Activated CD8-positive, alpha-beta memory T cell treated with anti-CD3 and anti-CD28 coated beads, Interleukin-2, amount 50 U/mL, for 48 hours (primary cell): ENCODE measurements around the gene PYGB.

ENCODE experiments used
- DNase-seq: peaks from one replicate; pipeline ENCODE4 v3.0.0-alpha.2; 2020

The PYGB gene

GRCh38 chr20:25247956-25248785, at the start of gene PYGB:
TSS of gene PYGB (plus strand) at chr20:25248085. CDS start at chr20:25248179, 94 bp downstream.
- DNase-seq = peak; percentile 87

- DNase-seq = no peak
Measured at GRCh38 chr20:25198663-25199383, 49.1 kb upstream of the PYGB start.

DNA sequence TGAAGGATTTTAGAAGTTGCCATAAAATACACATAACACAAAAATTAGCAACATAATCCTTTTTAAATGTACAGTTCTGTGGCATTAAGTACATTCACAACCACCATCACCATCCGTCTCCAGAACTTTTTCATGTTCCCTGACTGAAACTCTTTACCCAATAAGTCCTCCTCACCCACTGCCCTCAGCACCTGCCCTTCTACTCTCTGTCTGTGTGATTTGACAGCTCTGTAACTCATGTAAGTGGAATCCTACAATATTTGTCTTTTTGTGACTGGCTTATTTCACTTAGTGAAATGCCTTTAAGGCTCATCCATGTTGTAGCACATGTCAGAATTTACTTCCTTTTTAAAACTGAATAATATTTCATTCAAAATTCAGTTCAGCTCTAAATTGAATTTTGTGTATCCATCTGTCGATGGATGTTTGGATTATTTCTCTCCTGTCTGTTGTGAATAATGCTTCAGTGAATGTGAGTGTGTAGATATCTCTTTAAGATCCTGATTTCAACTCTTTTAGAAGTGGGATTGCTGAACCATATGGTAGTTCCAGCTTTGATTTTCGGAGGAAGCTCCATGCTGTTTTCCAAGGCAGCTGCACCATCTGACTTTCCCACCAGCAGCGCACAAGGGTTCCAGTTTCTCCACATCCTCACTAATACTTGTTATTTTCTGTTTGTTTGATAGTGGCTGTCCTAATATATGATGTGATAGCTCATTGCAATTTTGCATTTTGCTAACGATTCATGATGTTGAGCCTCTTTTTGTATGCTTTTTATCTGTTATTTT, 48.2 kb upstream of the PYGB start:
- DNase-seq = no peak

DNA sequence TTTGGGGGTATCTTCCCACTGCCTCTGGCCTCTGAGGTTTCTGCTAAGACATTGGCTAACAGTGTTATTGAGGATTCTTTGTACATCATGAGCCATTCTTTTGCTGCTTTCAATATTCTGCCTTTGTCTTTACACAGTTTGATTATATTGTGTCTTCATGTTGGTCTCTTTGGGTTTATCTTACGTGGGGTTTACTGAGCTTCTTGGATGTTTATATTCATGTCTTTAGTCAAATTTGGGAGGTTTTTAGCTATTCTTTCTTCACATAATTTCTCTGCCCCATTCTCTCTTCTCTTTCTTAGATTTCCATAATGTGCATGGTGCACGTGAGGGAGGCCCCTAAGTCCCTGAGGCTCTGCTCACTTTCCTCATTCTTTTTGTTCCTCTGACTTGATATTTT, 44.8 kb upstream of the PYGB start:
- DNase-seq = no peak

DNA sequence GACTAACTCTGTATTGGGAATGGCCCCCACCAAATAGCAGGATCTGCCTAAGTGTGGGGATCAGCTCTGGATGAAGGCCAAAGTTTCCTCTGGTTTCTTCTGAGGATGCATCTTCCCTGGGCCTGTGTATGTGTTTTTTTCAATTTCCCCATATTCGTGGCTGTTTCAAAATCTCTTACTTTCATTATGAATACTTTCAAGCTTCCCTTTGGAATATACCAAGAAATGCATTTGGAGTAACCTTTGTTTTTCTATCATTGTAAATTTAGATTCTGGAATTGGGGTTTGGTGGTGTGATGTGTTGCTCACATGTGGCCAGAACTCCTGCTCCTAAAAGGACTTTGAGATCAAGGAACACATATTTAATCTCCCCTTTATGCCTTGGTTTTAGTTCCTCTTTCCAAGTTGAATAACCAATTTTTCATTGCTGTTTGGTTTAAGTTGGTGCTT, 44.0 kb upstream of the PYGB start:
- DNase-seq = no peak

DNA sequence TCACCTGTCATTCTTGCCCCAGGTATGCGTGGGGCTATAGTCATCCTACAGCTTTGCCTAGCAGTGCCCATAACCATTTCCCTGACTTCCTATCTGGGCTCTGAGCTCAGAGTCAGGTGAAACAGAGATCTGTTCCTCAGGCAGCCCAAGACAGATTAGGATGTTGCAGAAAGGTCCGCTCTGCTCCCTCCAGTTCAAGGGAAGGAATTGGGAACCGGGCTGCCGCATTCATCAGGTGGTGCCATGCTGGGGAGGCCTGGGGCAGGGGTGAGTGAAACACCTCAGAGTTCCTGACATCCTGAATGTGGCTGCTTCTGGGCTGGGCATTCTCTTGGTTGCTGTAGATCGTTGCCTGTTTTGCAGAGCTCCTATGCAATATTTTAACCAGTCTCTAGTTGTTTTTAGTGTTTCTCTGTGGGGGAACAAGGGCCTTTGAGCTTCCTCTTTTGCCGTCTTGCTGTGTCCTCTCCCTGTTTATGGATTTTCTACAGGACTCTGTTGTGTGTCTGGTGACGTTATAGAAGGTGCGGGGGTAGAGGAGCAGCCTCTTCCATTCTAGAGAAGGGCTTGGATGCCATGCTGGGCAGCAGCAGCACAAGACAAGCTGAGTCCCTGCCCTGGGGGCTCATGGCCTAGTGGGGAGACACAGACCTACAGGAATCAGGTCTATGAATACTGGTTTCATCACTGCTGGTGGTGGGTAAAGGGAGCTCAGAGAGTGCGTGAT, 43.2 kb upstream of the PYGB start:
- DNase-seq = no peak

- no peak for DNase-seq
Measured at GRCh38 chr20:25205277-25206062, 42.4 kb upstream of the PYGB start.

DNA sequence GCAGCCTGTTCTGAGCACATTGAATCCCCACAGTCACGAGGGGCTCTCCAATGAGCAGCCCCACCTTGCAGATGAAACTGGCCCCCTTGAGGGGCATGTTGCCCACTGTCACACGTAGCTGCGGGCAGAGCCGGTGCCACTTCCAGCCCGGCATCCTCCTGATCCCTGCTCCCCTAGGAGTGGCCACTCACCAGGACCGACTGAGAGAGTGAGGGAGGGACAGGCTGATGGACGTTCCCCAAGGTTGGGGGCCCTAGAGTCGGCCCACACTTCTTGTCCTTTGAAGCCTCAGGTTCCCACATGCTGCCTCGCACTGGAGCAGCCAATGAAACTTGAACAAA, 41.9 kb upstream of the PYGB start:
- DNase-seq = no peak

GRCh38 chr20:25206548-25206947, 41.3 kb upstream of the PYGB start:
- DNase-seq = no peak

- no peak for DNase-seq
Measured at GRCh38 chr20:25207149-25207959, 40.5 kb upstream of the PYGB start.

GRCh38 chr20:25207960-25208534, 39.8 kb upstream of the PYGB start:
- DNase-seq = no peak

DNA sequence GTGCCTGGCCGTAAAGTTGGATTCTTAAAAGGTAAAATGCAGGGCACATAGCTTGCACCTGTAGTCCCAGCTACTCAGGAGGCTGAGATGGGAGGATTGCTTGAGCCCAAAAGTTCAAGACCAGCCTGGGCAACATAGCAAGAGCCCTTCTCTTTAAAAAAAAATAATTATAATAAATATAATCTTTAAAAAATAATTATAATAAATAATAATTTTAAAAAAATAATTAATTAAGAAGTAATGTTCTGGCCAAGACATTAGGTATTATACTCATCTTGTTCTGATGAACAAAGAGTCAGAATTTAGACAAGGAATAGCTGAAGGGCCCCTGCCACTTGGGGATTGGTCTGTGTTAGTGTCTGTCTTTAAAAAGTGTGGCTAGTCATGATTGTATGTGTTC, 38.5 kb upstream of the PYGB start:
- DNase-seq = no peak

- DNase-seq = no peak
Measured at GRCh38 chr20:25209911-25210310, 38.0 kb upstream of the PYGB start.

GRCh38 chr20:25211273-25211672, 36.6 kb upstream of the PYGB start:
- no peak for DNase-seq

DNA sequence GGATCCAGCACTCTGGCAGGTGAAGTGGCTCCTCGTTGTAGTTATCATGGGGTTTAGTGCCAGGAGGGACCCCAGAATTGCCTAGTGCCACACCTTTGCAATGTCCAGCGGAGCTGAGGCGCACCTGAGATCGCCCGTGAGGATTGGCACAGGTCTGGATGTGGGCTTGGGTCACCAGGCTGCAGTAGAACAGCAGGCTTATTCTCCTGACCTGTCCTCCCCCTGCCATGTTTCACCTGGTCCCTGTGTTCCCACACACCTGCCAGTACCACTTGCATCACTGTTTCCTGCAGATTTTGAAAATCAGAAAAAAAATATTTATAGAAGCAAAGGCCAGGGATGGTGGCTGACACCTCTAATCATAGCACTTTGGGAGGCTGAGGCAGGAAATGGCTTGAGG, 35.6 kb upstream of the PYGB start:
- DNase-seq = no peak

- DNase-seq = no peak
Measured at GRCh38 chr20:25213566-25214425, 34.1 kb upstream of the PYGB start.

DNA sequence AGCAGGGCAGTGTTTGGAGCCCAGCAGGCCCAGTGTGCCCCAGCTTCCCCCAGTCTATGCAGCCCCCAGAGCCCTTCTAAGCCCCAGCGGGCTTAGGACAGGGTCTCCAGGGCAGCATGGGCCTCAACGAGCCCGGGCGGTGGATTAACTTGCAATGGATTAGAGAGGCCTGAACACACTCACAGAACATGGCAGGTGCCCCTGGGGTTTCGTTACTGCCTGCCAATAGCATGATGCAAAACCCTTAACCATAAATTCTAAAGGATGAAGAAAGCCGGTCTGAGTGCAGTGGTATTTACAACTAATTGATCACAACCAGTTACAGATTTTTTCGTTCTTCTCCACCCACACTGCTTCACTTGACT, 33.5 kb upstream of the PYGB start:
- no peak for DNase-seq

DNA sequence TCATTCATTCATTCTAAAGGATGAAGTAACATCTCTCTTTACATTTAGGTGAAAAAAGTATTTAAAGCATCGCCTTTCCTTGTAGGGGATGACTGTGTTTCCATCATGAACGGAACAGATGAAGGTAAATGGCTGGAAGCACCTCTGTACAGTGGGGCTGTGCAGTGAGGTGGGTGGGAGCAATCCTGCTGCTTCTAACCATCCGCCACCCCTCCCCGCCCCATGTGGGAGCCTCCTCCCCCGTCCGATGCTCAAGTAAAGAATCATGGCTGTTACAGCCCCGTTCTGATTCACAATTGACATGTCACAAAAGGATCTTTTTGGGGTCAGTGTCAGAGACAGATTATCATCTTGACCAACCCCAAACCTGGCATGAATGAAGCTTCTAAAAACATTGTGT, 33.1 kb upstream of the PYGB start:
- no peak for DNase-seq

DNA sequence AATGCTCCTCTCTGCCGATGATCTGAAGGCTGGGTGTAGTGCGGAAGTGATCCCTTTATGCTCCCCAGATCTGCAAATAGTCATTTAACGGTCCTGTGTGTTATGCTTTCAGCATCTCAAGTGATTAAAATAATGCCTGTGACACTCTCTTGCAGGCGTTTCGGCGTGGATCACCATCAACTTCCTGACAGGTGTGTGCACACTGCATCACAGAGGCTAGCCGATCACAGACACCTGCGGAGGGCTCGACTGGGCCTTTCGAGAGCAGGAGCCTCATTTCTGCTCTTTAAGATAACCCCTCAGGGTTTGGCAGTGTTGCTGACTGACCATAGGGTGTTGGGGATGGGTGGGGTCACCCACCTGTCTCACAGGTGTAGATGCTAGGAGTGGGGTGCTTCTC, 32.4 kb upstream of the PYGB start:
- no peak for DNase-seq
